RWPE2 (cell line): ENCODE results near the gene HS3ST3B1.

ENCODE experiments used
- ATAC-seq: fragments of 200-7000 bp; cut with Tn5 transposase; 3 replicates; pipeline ENCODE4 v1.9.1; 2021; ENCODE audit warnings: low read depth
- DNase-seq: peaks from one replicate; pipeline ENCODE4 v3.0.0-alpha.2; 2020; ENCODE audit warnings: low spot score
- H3K27ac ChIP-seq: fragments of 450-650 bp; 2 replicates; pipeline ENCODE4 v1.5.1; 2017; ENCODE audit warnings: mild to moderate bottlenecking; ENCODE audit not compliant: poor library complexity, severe bottlenecking
- H3K27me3 ChIP-seq: fragments of 250-450 bp; sonication (Bioruptor Pico); 2 replicates; pipeline ENCODE4 v1.5.1; 2021; ENCODE audit warnings: mild to moderate bottlenecking, moderate library complexity; ENCODE audit not compliant: insufficient read depth, poor library complexity, severe bottlenecking
- H3K36me3 ChIP-seq: fragments of 250-450 bp; sonication (Bioruptor Pico); 2 replicates; pipeline ENCODE4 v1.5.1; 2020; ENCODE audit warnings: low read depth, mild to moderate bottlenecking, moderate library complexity
- H3K4me1 ChIP-seq: fragments of 250-450 bp; sonication (Bioruptor Pico); 2 replicates; pipeline ENCODE4 v1.5.1; 2021; ENCODE audit warnings: mild to moderate bottlenecking, moderate library complexity; ENCODE audit not compliant: insufficient read depth, poor library complexity, severe bottlenecking
- H3K4me3 ChIP-seq: fragments of 250-450 bp; sonication (Bioruptor Pico); 2 replicates; pipeline ENCODE4 v1.5.1; 2021; ENCODE audit warnings: mild to moderate bottlenecking, moderate library complexity; ENCODE audit not compliant: severe bottlenecking
- H3K9me3 ChIP-seq: fragments of 250-450 bp; sonication (Bioruptor Pico); 2 replicates; pipeline ENCODE4 v1.5.1; 2021; ENCODE audit warnings: mild to moderate bottlenecking, moderate library complexity; ENCODE audit not compliant: severe bottlenecking
- TF ChIP-seq, protein P1 (sequence below): fragments of 450-650 bp; IDR thresholded peaks from one replicate; pipeline ENCODE4 v1.5.1; 2017; ENCODE audit warnings: mild to moderate bottlenecking, moderate library complexity; ENCODE audit not compliant: poor library complexity, severe bottlenecking

HS3ST3B1 gene

DNA sequence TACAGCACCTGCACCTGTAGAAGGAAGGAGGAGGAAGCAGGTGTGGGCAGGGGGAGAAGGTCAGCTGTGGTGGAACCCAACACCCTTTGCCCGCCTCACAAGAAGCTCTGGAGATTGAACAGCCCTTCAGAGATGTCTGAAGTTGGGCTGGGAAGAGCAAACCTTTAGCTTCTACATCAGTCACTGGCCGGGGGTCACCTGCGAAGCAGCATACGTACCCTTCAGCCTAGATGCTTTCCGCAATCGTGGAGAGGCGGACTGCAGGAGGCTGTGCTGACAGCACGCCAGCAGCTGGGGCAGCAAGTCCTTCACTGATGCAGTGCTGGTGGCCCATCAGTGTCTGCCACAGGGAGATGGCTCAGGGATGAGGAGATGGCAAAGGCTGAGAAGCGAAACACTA lies 5.2 kb upstream of the HS3ST3B1 start:
- ATAC-seq (no peak), DNase-seq (no peak)
- H3K27me3 ChIP-seq = peaks cover 56% of the 10 kb centered on the region
- no peak overlapping the region for H3K4me3 ChIP-seq
- H3K4me1 ChIP-seq = peaks cover 4% of the 10 kb centered on the region
- no peaks in the 10 kb centered on the region for H3K9me3 ChIP-seq
- no peaks in the 10 kb centered on the region for H3K36me3 ChIP-seq
- no peak overlapping the region for H3K27ac ChIP-seq
- TF ChIP-seq, protein P1, sequence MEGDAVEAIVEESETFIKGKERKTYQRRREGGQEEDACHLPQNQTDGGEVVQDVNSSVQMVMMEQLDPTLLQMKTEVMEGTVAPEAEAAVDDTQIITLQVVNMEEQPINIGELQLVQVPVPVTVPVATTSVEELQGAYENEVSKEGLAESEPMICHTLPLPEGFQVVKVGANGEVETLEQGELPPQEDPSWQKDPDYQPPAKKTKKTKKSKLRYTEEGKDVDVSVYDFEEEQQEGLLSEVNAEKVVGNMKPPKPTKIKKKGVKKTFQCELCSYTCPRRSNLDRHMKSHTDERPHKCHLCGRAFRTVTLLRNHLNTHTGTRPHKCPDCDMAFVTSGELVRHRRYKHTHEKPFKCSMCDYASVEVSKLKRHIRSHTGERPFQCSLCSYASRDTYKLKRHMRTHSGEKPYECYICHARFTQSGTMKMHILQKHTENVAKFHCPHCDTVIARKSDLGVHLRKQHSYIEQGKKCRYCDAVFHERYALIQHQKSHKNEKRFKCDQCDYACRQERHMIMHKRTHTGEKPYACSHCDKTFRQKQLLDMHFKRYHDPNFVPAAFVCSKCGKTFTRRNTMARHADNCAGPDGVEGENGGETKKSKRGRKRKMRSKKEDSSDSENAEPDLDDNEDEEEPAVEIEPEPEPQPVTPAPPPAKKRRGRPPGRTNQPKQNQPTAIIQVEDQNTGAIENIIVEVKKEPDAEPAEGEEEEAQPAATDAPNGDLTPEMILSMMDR = no peak

- H3K36me3 ChIP-seq = no peaks in the 10 kb centered on the region
- no peak overlapping the region for H3K27ac ChIP-seq
- H3K4me3 ChIP-seq = no peak overlapping the region
- peaks cover 4% of the 10 kb centered on the region for H3K4me1 ChIP-seq
- H3K27me3 ChIP-seq = peaks cover 56% of the 10 kb centered on the region
- no peak for DNase-seq
- no peak for ATAC-seq
- TF ChIP-seq, protein P1 = no peak
- H3K9me3 ChIP-seq = no peaks in the 10 kb centered on the region
These were observed 4.5 kb upstream of the HS3ST3B1 start for GRCh38 chr17:14296166-14296910.

DNA sequence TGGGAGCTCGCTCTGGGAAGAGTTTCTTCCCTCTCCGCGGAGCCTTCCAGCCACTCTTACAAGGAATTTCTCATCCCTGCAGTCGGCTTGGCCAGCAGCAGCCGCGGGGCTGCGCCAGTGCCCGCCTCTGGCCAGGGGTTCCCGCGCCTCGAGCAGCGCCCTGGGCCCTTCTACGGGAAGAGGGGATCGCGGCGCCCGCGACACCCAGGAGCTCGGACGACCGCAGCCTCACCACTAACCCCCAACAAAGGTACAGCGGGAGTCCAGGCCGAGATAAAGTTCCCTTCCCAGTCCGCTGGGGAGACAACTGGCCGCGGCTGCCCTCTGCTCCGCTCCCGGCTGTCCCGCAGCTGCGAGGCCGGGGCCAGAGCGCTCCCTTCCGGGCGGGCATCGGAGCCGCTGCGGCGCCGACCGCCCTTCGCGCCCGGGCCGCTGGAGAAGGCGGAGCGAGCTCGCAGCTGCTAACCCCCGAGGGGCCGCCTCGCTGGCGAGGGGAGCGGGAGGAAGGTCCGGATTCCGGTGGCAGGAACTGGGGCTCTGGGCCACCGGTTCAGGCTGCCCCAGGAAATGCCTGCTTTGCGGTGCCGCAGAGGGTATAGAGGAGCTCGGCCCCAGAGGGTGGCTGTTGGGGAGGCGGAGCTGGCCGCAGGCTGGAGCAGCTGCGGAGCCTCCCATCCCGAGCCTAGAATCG lies 3.6 kb upstream of the HS3ST3B1 start:
- peaks cover 4% of the 10 kb centered on the region for H3K4me1 ChIP-seq
- H3K27me3 ChIP-seq = peaks cover 56% of the 10 kb centered on the region
- no peaks in the 10 kb centered on the region for H3K9me3 ChIP-seq
- peak overlapping the region; percentile 27 for H3K4me3 ChIP-seq
- H3K36me3 ChIP-seq = no peaks in the 10 kb centered on the region
- no peak overlapping the region for H3K27ac ChIP-seq
- TF ChIP-seq, protein P1 = peak; percentile 43
- ATAC-seq (no peak), DNase-seq (no peak)

GRCh38 chr17:14298221-14298946 lies 2.5 kb upstream of the HS3ST3B1 start:
- TF ChIP-seq, protein P1 = no peak
- Histone ChIP-seq H3K27ac (no peak overlapping the region), H3K4me3 (no peak overlapping the region), H3K9me3 (no peaks in the 10 kb centered on the region), H3K4me1 (peaks cover 4% of the 10 kb centered on the region), H3K27me3 (peaks cover 56% of the 10 kb centered on the region), H3K36me3 (no peaks in the 10 kb centered on the region)
- ATAC-seq = no peak
- DNase-seq = no peak
